HG02852 (cell line): ENCODE measurements around the gene VILL.

Source experiments
- ATAC-seq: cut with Tn5 transposase; IDR thresholded peaks from one replicate; pipeline ENCODE4 v1.9.1; 2021; ENCODE audit warnings: mild to moderate bottlenecking, moderate library complexity; ENCODE audit not compliant: unreplicated experiment

Gene VILL

DNA sequence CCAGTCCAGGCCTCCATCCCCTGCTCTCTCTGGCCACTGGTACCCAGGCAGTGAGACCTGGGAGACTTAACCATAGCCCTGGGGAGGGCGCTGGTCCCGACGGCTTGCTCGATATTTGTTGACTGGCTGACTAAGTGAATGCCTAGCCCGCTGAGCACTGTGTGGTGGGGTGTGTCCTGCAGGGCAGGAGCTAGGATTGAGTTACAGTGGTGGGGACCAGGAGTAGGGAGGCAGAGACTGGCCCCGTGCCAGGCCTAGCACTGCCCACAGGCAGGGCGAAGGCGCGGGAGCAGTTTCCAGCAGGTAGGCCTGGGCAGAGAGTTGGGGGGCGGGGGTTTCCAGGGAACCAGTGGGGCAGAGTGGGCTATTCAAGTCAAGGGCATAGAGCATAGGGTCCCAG is at the start of gene VILL:
Gene VILL, plus strand, starts transcription at position 260 of the 400 bp plus-strand sequence. CDS start 2,887 bp downstream, outside the sequence.
- ATAC-seq: no peak

DNA sequence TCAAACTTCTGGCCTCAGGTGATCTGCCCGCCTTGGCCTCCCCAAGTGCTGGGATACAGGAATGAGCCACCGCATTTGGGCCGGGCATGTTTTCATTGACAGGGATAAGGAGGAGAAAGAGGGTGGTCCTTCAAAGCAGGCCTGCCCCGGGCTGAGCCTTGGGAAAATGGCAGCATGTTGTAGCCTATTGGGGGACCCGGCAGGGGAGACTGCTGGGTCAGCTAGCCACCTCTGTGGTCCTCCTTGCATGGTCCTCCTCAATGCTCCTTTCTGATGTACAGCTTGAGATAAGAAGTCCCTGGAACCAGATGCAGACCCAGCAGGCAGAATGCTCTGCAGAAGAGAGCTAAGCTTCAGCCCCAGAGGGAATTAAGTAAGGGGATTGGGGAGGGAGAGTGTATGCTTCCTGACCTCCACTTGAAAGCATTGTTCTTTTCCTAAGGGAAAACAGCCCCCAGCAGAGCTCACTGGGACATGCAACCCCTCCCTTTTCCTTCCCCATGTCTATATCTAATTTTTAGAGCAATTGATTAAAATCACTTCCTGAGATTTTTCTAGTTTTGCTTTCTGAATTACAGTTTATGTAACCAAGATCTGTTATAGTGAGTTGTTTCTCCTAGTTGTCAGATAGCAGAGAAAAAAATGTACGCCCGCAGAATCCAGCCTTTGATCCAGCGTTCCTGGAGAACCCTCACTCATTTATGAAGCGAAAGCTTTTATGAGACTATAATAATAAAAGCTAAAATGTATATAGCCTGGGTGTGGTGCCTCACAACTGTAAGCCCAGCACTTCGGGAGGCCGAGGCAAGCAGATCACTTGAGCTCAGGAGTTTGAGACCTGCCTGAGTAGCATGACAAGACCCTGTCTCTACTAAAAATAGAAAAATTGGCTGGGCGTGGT is 48.7 kb upstream of the VILL start:
- no peak for ATAC-seq

DNA sequence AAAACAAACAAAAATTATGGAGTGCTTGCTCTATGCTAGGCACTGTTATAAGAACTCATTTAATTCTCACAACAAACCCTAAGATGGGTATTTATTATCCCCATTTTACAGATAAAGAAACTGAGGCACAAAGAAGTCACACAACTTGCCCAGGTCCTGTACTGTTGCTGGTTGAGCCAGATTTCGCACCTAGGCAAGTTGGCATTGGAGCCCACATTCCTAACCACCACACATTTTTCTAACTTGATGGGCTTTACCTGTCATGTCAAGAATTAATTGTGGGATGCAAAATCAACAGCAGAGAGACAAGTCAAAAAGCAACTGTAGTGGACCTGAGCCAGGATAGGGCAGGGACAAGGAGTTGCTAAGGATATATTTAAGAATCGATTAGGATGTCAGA is 47.9 kb upstream of the VILL start:
- ATAC-seq: no peak

DNA sequence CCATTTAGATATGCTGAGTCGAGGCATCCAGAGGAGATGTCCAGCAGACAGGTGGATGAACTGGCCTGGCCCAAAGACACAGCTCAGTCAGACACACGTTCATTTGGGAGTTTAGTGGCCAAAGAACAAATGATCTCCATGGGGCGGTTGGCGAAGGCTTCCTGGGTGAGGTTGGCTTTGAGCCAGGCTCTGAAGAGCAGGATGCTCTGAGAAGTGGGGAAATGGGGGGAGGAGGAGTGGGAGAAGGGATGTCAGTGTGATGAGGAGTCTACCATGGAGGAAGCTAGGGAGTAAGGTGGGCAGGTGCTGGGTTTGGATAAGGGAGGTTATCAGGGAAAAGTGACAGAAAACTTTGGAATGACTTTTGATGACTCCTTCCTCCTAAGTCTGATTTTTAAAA is 47.5 kb upstream of the VILL start:
- no peak for ATAC-seq

DNA sequence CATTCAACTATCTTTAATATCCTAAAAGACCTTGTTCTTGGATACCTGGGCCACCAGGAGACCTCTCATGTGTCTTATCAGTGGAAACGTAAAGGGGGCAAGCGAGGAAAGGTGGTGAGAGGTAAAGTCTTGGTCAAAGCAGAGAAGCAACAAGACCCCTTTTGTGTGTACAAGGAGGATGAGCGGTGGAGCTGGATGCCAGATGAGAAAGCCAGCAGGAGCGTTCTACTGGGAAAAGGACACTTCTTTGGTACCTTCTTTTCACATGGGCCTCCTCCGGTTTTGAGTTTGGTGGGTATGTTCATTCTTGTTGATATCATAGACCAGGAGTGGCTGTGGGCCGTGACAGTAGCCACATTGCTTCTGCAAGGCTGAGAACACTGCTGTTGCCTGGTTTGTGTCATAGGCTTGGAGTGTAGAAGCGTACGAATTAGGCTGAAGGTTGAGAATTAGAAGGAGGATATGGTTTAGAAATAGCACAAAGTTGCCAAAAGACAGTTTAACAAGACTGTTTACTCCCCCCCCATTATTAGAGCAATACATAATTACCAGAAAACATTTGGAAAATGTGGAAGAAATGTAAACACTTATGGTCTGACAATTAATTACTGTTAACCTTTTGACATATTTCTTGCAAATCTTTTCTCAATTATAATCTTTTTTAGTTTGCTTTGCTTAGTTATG is 46.8 kb upstream of the VILL start:
- ATAC-seq: no peak

DNA sequence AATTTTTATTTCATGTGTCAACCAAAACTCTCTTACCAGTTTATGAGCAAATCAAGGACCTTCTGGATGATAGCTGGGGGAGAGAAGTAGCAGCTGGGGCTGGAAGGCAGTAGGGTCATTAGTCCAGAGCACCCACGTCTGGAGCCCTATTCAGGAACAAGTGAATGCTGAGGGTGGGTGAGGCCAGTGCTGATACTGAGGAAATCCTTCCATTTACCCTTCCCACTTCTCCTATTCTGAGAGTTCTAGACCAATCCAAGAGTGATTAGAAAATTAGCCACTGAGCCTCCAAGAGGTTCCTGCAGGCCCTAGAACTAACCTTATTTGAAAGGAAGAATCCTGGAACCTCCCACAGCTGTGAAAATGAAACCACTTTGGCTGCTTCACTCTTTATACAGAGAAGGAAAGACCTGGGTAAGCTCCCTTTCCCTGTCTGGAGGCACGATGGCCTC is 46.2 kb upstream of the VILL start:
- no peak for ATAC-seq

DNA sequence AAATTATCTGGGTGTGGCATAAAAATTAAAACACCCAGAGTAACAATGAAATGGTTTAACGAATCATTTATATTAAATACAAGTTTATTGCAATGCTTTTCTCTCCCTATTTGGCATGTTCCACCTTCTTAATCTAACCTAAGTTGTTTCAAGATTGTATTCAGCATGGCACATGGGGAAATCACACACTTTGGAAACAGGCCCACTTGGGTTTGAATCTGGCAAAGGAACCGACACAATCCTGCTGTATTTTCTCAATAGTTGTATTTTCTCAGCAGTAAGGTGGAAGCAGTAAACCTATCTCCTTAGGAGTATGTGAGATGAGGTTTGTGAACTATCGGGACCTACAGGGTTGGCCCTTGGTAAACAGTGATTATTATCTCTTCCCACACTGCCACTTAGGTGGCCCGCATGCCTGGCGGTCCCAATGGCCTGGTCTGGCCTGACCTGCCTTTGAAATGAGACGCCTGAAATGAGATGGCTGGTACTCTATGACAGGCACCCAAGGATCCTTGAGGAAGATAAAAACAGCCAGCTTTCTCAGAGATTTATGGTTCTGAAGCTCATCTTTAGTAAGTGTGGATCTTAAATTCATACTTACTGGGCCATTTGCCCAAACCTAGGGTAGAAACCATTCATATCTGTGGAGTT is 45.3 kb upstream of the VILL start:
- ATAC-seq: no peak

DNA sequence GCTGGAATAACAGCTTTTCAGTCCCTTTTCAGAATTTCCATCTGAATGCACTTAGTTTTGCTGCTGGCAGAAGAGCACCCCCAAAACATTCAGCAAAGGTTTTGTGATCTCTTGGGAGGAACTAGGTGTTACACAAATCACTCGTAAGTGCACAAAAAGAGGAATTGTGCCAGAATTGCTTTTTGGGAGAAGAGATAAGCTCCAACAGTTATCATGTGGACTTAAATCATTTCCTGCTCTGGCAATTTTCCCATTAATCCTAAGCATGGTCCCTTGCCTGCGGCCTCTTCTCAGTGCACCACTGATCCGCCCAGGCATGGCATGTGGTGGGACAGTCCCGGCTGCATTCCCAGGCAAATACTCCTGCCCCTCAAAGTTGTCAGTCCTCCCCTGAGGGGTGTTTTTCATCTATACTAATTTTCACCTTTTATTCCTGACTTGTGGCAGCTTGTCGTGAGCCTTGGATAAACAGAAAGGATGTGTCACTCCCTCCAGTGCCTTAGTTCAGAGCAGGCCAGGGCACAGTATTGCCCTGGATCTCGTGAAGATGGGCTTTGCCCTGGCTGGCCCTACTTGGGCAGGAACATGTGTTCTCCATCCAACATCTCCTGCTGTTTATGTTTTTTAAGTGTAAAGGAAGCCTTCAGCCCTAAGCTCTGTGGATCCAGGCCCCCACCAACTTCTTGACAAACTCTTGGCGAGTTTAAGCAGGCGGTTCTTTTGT is 44.6 kb upstream of the VILL start:
- no peak for ATAC-seq

DNA sequence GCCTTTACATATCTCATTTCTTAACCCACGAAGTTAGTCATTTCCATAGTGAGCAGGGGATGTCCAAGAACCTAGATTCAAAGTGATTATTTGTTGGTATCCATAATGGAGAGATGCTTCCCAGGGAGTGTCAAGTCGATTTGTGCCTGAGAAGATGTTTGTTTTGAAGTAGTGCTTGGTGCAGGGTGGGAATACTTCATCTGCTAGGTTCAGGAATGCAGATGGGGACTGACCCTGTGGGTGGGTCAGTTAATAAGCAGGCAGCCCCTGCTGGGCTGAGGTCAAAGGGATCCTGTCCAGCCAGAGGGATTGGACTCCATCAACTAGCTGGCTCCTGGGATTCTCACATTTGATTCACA is 44.1 kb upstream of the VILL start:
- ATAC-seq: no peak

DNA sequence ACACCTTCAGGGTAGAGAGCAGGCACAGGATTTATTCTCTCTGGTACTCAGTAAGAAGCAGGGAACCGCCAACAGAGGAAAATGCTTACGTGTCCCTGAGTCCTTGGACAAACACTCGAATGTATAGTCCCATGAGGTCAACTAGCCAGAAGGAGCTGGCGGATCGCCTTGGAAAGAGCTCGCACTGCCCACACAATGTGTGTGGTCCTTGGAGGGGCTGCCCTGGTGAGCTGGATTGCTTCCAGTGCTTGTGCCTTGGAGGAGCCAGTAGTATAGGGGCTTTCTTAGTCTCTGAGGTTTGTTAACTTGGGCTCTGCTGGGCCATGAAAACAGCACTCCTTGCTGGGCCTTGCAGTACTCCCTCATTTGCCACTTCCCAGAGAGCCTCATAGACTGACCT is 40.7 kb upstream of the VILL start:
- no peak for ATAC-seq

DNA sequence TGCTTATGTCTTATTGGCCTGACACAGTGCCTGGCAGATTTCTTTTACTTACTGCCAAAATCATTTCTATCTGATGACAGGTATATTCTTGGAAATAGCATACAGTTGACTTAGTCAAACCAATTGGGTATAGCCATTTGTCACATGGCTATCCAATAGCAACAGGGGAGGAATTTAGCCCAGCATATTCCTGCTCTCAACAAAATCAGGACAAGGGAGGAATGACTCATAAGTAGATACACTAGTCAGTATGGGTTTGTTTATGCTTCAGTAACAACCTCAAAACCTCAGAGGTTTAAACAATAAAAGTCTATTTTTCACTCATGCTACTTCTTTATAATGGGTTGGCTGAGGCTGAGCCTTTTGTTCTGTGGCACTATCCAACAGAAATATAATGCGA is 38.0 kb upstream of the VILL start:
- ATAC-seq: no peak

DNA sequence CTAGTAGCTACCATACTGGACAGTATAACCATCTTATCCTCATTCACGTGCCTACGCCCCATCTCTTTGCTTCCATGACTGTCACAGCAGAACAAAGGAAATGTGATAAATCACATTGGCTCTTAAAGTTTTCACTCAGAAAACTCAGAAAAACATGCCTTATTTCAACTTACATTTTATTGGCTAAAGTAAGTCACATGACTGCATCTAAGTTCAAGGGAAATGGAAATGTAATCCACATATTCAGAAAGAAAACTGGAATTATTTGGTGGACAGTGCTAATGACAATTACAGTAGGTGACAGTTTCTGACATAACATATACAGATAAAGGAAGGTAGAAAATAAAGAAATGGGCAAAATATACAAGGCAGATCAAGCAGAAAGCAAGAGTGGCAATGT is 37.4 kb upstream of the VILL start:
- no peak for ATAC-seq

DNA sequence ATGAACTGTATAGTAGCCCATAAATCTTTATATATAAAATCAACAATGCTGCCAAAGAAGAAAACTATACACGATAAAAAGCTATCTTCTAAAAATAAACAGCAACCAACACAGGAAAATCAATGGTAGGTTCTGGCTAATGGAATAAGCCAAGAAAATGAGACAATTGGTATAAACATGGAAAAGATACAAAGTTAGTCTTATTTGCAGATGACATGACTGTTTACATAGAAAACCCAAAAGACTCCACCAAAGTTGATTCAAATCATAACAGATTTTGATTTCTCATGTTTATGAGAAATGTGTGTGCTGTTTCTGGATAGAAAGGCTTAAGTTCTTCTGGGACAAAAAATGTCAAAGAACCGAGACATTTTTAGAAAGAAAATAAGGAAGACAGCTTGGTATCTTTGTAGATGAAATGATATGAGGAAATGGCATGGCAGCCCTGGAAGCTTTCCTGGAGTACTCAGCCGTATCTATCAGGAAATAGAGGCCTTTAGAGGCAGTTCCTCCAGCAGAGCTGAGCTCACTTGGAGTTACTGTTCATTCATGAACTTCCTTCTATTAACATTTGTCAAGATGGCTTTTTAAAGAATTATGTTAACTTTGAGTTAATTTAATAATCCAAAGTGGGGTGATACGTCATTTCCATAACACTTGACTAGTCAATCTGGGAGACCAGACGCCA is 36.7 kb upstream of the VILL start:
- ATAC-seq: no peak

DNA sequence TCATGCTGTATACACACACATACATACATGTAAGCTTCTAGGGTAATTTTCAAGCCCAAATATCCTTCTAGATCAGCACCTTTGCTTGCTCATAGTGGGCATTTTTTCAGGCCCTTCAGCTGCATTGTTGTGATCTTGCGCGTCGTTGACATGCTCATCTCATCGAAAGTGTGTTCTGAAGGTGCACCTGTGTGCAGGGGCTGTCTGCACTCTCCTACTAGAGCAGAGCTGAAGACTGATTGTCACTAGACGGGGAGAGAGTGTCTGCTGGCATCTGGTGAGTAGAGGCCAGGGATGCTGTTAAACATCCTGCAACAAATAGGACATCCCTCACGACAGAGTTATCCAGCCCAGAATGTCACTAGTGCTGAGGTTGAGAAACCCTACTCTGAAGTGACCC is 35.7 kb upstream of the VILL start:
- ATAC-seq: no peak

DNA sequence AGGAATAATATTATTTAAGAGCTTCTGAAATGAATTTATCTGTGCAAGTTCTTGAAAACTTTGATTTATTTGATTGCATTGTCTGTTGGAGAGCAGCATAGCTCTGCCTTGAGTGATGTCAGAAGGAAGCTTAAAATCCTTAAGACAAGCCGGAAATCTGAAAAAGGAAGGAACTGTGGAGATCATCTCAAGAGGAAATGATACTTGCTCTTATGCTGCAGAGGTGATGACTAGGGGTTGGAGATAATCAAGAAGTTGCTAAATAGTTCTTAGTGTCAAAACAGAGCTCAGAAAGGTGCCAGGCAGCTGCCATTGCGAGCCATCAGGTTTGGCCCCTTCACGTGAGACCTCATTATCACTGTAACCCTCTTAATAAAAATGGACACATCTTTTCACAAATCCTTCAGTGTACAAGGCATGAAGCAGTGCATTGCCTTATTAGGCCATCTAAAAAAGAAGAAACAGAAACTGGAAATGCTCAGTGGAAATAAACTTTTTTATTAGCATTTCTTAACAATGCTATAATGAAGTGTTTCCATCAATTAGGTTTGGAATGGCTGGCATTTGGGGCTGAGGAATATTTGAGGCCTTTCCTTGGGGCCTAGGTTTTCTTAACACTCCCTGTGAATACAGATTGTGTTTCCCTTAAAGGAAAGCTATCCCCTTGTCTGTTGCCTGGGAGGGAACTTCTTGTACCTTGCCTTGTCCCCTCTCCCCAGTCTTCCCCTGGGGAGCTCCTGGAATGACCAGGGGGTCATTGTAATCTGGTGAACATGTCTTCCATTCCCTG is 34.5 kb upstream of the VILL start:
- ATAC-seq: no peak

DNA sequence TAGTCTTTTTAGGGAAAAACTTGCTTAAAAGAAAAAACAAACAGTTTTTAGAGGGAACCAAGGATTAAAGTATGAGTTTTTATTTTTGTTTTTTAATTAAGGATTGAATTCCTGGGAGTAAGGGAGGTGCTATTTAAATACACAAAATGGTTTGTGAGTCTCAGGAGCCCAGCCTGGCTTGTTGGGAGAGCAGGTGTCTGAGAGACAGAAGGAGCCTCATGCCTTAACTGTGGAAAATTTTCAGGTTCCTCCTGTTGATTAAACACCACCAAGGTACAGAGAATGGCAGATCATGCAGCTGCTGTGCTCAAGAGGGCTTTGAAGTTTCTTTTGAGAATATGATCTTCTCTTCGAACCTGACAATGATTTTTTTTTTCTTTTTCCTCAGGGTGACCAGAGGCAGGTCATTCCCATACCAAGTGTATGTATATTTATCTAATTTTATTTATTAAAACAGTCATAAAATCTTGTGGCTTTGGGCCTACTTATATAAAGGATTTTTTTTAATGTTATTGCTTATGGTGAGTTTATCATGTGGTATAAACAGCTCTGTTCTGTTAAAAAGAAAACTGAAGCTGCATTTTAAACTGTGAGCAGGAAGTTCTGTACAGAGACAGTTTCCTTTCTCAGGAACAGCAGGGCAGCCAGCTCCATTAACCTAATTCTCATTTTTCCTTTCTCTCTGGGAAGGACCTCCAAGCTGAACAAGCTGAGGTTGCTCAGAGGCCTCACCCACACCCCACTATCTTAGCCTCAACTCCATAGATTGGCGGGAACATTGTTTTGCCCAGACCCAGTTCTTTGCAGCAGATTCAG is 33.7 kb upstream of the VILL start:
- no peak for ATAC-seq

DNA sequence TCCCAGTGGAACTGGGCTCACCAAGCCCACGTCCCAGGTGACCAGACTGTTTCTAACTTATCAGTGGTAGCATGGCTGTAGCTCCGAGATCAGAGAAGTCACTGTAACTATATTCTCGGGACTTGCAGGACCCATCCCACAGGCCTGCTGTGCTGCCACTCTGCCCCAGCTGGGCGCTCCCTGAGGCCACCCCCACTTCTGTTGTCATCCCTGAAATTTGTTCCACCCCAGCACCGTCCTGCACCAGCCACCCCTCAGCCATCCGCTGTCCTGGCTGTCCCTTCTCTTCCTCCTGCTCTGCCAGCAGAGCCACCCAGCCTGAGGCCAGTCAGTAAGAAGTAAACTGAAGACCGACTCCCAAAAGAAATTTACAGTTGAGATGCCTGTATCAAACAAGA is 33.0 kb upstream of the VILL start:
- ATAC-seq: no peak

DNA sequence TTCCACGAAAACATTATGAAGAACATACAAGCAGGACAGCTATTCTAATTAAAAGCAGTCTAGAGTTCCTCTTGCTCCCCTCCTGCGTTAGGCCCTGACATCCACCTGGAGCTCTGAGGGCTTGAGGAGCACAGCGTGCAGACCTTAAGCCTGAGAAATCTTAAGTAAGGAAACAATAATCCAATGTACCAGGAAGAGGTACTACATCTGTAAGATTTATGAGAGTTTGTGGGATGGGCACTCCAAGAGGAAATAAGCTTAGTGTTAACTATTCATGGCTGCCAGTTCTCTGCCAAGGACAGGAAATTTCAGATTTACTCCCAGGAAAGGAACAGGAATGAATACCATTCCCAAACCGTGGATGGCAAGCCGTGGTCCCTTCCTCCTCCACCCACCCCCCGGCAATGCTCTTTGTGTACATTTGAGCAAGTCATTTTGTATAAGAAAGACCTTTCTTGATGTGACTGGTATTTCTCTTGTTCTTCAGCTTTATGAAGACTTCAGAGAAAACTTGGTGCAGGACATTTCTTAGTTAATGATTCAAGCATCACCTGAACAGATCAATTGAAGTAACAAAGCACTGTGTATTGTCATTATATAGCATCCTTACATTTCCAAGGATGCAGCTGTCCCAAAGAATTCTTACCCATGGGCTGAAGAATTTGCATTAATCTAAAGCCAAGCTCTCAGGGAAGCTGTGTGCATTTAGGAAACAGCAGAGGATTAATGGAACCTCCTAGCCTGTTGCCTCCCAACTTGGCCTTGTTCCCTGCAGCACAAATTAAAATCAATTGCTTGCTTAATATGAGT is 28.8 kb upstream of the VILL start:
- no peak for ATAC-seq
